GM18526 (cell line): ENCODE data around the gene TRAPPC11.

ENCODE experiments used
- POLR2A ChIP-seq: IDR thresholded peaks from 3 replicates; pipeline ENCODE4 v1.6.1; 2011; ENCODE audit not compliant: insufficient read length; ENCODE audit errors: extremely low read depth

TRAPPC11 gene

GRCh38 chr4:183758061-183758757 lies 99.1 kb downstream of the TRAPPC11 start:
- TF ChIP-seq POLR2A = no peak

GRCh38 chr4:183758758-183759447 lies 99.8 kb downstream of the TRAPPC11 start:
- no peak for TF ChIP-seq POLR2A

GRCh38 chr4:183760326-183760725 lies 101.2 kb downstream of the TRAPPC11 start:
- no peak for TF ChIP-seq POLR2A
